Measurements from ENCODE around the gene RXRA.

DNA sequence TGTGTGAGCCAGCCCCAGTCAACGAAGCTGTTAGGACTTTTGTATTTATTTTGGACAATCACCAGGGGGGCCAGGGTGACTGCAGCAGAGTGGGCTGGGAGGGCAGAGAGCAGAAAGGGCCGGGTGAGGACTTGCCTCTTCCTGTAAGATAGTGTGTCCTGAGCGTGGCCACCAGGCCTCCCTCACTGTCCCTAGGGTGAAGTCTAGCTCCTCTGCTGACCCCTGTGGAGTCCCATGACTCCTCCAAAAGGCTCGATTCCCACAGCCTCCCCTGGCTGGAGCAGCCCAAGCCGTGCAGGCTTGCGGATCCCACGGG, 147.8 kb downstream of the RXRA start:
- TF ChIP-seq, protein P1, sequence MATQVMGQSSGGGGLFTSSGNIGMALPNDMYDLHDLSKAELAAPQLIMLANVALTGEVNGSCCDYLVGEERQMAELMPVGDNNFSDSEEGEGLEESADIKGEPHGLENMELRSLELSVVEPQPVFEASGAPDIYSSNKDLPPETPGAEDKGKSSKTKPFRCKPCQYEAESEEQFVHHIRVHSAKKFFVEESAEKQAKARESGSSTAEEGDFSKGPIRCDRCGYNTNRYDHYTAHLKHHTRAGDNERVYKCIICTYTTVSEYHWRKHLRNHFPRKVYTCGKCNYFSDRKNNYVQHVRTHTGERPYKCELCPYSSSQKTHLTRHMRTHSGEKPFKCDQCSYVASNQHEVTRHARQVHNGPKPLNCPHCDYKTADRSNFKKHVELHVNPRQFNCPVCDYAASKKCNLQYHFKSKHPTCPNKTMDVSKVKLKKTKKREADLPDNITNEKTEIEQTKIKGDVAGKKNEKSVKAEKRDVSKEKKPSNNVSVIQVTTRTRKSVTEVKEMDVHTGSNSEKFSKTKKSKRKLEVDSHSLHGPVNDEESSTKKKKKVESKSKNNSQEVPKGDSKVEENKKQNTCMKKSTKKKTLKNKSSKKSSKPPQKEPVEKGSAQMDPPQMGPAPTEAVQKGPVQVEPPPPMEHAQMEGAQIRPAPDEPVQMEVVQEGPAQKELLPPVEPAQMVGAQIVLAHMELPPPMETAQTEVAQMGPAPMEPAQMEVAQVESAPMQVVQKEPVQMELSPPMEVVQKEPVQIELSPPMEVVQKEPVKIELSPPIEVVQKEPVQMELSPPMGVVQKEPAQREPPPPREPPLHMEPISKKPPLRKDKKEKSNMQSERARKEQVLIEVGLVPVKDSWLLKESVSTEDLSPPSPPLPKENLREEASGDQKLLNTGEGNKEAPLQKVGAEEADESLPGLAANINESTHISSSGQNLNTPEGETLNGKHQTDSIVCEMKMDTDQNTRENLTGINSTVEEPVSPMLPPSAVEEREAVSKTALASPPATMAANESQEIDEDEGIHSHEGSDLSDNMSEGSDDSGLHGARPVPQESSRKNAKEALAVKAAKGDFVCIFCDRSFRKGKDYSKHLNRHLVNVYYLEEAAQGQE (tag by site-specific recombination; IDR thresholded peaks at IDR 0.05), result no peak
- TF ChIP-seq ZNF426 (tag by site-specific recombination; IDR thresholded peaks at IDR 0.05), result no peak
- TF ChIP-seq, protein P2, sequence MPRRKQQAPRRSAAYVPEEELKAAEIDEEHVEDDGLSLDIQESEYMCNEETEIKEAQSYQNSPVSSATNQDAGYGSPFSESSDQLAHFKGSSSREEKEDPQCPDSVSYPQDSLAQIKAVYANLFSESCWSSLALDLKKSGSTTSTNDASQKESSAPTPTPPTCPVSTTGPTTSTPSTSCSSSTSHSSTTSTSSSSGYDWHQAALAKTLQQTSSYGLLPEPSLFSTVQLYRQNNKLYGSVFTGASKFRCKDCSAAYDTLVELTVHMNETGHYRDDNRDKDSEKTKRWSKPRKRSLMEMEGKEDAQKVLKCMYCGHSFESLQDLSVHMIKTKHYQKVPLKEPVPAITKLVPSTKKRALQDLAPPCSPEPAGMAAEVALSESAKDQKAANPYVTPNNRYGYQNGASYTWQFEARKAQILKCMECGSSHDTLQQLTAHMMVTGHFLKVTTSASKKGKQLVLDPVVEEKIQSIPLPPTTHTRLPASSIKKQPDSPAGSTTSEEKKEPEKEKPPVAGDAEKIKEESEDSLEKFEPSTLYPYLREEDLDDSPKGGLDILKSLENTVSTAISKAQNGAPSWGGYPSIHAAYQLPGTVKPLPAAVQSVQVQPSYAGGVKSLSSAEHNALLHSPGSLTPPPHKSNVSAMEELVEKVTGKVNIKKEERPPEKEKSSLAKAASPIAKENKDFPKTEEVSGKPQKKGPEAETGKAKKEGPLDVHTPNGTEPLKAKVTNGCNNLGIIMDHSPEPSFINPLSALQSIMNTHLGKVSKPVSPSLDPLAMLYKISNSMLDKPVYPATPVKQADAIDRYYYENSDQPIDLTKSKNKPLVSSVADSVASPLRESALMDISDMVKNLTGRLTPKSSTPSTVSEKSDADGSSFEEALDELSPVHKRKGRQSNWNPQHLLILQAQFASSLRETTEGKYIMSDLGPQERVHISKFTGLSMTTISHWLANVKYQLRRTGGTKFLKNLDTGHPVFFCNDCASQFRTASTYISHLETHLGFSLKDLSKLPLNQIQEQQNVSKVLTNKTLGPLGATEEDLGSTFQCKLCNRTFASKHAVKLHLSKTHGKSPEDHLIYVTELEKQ (tag by site-specific recombination; IDR thresholded peaks at IDR 0.05; ENCODE audit: borderline replicate concordance), result no peak
- TF ChIP-seq, protein P3, sequence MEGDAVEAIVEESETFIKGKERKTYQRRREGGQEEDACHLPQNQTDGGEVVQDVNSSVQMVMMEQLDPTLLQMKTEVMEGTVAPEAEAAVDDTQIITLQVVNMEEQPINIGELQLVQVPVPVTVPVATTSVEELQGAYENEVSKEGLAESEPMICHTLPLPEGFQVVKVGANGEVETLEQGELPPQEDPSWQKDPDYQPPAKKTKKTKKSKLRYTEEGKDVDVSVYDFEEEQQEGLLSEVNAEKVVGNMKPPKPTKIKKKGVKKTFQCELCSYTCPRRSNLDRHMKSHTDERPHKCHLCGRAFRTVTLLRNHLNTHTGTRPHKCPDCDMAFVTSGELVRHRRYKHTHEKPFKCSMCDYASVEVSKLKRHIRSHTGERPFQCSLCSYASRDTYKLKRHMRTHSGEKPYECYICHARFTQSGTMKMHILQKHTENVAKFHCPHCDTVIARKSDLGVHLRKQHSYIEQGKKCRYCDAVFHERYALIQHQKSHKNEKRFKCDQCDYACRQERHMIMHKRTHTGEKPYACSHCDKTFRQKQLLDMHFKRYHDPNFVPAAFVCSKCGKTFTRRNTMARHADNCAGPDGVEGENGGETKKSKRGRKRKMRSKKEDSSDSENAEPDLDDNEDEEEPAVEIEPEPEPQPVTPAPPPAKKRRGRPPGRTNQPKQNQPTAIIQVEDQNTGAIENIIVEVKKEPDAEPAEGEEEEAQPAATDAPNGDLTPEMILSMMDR (tag by site-specific recombination; IDR thresholded peaks at IDR 0.05), result no peak

Data from HEK293 (cell line).